Skeletal muscle satellite cell (primary cell): ENCODE data around the gene MAGI2.

Source experiments
- H3K27me3 ChIP-seq: 2 replicates; pipeline ENCODE4 v1.7.0; 2013; ENCODE audit warnings: low read length; ENCODE audit not compliant: control insufficient read depth, insufficient read depth
- H3K36me3 ChIP-seq: 2 replicates; pipeline ENCODE4 v1.7.0; 2013; ENCODE audit warnings: mild to moderate bottlenecking, control low read depth, low read length; ENCODE audit not compliant: insufficient read depth
- H3K4me1 ChIP-seq: 2 replicates; pipeline ENCODE4 v1.7.0; 2013; ENCODE audit warnings: low read length; ENCODE audit not compliant: control insufficient read depth, insufficient read depth
- H3K4me2 ChIP-seq: 2 replicates; pipeline ENCODE4 v1.7.0; 2013; ENCODE audit warnings: mild to moderate bottlenecking, low read length
- H3K4me3 ChIP-seq: 2 replicates; pipeline ENCODE4 v1.7.0; 2013; ENCODE audit warnings: low read length
- H3K9ac ChIP-seq: 2 replicates; pipeline ENCODE4 v1.7.0; 2013; ENCODE audit warnings: mild to moderate bottlenecking, low read depth, low read length, moderate library complexity
- H3K9me3 ChIP-seq: replicated peaks from 2 replicates; pipeline ENCODE4 v1.7.0; 2013; ENCODE audit warnings: mild to moderate bottlenecking, control low read depth, low read length

The MAGI2 gene

DNA sequence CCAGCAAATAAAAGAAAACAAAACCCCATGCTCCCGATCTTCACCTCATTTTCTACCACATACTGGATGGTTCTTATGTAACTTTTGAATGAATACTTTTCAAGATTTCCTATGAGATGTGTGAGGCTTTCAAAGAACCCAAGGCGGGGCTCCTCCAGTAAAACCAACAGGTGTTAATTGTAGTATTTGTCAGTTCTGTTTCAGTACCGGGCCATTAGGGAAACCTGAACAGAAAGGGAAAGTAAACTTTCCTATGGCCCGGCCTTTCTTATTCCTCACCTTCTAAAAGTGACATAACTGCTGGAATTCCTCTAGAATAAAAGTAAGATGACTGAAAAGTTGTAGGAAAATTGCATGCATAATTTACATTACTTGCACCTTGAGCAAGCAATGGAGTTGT lies 672.9 kb downstream of the MAGI2 start:
- peaks cover 11% of the 10 kb centered on the region for H3K4me1 ChIP-seq
- H3K9me3 ChIP-seq, result no peaks in the 10 kb centered on the region
- H3K9ac ChIP-seq, result no peak overlapping the region
- H3K36me3 ChIP-seq, result no peaks in the 10 kb centered on the region
- H3K4me3 ChIP-seq, result no peak overlapping the region
- H3K27me3 ChIP-seq, result no peaks in the 10 kb centered on the region
- no peak overlapping the region for H3K4me2 ChIP-seq

DNA sequence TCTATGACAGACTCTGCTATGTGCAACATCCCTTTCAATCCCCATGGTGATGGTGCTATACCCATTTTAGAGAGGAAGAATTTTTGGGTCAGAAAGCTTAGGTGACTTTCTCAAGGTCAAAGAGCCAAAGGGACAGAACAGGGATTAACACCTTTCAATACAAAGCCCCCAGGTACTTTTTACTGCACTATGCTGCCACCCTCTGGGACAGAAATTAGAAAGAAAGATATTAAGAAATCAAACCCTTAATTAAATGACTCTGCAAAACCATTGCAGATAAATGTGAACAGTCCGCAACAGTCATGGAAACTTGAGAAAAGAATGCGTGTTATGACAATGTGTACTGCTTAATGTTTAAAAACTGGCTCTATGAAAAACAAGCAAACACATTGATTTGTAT lies 673.7 kb downstream of the MAGI2 start:
- H3K4me3 ChIP-seq, result no peak overlapping the region
- H3K4me2 ChIP-seq, result no peak overlapping the region
- H3K27me3 ChIP-seq, result no peaks in the 10 kb centered on the region
- H3K9me3 ChIP-seq, result no peaks in the 10 kb centered on the region
- no peaks in the 10 kb centered on the region for H3K36me3 ChIP-seq
- H3K9ac ChIP-seq, result no peak overlapping the region
- H3K4me1 ChIP-seq, result peaks cover 11% of the 10 kb centered on the region

DNA sequence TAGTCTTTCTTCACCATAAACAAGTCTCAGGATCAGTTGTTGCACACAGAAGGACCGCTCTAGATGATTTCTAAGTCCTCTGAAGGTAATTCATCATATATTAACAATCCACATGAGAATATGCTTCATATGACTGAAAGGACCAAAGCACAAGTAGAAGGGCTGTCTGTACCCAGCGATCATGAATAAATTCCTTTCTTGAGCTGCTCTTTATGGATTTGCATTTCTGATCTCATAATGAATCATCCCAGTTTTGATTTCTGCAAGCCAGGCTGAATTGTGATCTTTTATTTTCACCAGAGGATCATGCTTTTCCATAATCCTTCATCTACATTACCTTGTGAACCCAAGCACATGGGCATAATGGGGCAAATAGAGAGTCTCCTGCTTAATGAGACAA lies 675.6 kb downstream of the MAGI2 start:
- Histone ChIP-seq H3K36me3 (no peaks in the 10 kb centered on the region), H3K9ac (no peak overlapping the region), H3K4me1 (peaks cover 11% of the 10 kb centered on the region), H3K4me2 (no peak overlapping the region), H3K9me3 (no peaks in the 10 kb centered on the region), H3K4me3 (no peak overlapping the region), H3K27me3 (no peaks in the 10 kb centered on the region)

DNA sequence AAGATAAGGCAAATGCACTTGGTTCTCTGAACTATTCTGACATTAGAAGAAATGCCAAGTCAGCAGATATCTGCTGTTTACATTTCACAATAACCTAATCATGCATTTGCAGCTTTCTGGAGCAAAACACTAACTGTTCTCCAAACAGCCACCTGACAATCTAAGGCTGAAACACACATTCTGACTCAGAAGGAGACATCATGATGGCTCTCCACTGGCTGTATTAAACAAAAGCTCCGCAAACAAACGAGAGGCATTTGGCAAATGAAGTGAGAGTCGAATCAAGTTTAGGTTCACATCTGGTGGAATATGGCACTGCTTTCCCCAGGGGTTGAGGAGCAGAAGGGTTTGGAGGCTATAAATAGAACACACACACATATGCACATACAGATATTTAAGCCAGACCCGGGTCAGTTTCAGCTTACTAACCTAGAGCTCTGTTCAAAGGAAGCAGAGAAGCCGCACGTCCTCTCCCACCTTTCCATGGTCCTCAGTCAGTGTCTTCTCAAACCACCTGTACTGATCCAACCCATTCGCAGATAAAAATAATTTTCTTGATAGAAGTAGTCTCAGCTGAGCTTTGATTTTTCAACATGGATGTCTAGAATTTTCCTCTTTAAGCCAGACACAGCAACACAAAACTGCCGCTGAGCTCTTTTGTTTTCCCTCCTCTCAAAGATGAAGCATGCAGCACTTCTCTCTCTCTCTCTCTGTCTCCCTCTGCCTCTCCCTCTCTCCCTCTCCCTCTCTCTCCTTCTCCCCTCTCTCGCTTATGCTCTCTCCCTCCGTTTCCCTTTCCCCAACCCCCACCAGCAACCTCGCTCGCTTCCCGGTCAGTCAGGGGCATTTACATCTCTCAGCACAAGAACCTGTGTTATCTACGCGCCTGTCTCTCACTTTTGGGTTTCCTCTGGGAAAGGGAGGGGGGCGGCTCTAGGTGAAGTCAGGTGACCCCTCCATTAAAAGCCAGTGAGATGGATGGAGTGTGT lies 682.8 kb downstream of the MAGI2 start:
- peak overlapping the region; percentile 11 for H3K4me3 ChIP-seq
- H3K27me3 ChIP-seq, result no peaks in the 10 kb centered on the region
- peaks cover 12% of the 10 kb centered on the region for H3K4me1 ChIP-seq
- no peak overlapping the region for H3K9ac ChIP-seq
- H3K9me3 ChIP-seq, result no peaks in the 10 kb centered on the region
- H3K4me2 ChIP-seq, result peak overlapping the region; percentile 77
- H3K36me3 ChIP-seq, result no peaks in the 10 kb centered on the region

DNA sequence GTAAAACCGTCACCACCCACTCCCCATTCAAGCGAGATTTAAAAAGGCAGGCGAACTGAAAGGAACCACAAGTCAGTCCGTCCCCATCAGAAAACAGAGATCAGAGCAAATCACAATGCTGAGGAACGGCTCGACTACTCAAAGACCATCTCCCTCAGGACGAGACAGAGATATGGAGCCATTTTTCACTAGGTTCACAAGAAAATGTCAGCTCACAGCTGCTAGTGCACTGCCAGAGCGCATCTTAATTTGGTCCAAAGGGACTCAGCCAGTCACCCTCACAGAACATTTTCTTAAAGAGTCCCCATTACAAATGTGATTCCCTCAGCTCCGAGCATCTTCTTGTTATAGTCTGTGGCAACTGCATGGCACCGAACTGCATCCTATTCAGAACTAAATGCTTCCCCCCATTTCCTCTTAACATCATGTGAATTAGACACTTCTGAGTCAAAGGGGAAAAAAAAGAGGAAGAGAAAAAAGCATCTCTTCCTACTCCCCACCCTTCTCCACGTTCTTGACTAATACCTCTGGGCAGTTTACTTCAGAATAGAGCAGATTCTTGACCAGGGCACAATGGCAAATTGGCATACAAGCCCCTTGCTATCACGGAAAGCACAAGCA lies 683.9 kb downstream of the MAGI2 start:
- no peaks in the 10 kb centered on the region for H3K27me3 ChIP-seq
- no peaks in the 10 kb centered on the region for H3K9me3 ChIP-seq
- no peaks in the 10 kb centered on the region for H3K36me3 ChIP-seq
- peak overlapping the region; percentile 60 for H3K4me3 ChIP-seq
- peak overlapping the region; percentile 34 for H3K9ac ChIP-seq
- H3K4me1 ChIP-seq, result peaks cover 12% of the 10 kb centered on the region
- peak overlapping the region; percentile 77 for H3K4me2 ChIP-seq

DNA sequence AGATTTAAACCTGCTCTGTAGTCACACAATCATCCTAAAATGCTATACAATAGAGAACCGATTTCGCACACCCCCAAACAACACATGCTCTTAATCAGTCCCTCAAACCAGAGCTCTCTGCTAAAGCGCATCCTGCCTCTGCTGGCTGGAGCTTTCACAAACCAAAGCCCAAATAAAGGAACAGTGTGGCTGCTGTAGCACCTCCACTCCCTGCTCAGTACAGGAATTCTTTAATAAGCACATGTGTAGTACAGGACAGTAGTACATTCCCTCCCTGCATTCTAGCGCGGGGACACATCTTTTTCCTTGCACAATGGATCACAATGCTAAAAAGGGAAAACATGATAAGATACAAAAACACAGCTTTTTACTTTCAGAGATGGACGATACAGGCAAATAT lies 684.6 kb downstream of the MAGI2 start:
- H3K36me3 ChIP-seq, result no peaks in the 10 kb centered on the region
- H3K4me3 ChIP-seq, result peak overlapping the region; percentile 60
- peaks cover 12% of the 10 kb centered on the region for H3K4me1 ChIP-seq
- no peaks in the 10 kb centered on the region for H3K9me3 ChIP-seq
- peak overlapping the region; percentile 77 for H3K4me2 ChIP-seq
- H3K27me3 ChIP-seq, result no peaks in the 10 kb centered on the region
- H3K9ac ChIP-seq, result no peak overlapping the region

DNA sequence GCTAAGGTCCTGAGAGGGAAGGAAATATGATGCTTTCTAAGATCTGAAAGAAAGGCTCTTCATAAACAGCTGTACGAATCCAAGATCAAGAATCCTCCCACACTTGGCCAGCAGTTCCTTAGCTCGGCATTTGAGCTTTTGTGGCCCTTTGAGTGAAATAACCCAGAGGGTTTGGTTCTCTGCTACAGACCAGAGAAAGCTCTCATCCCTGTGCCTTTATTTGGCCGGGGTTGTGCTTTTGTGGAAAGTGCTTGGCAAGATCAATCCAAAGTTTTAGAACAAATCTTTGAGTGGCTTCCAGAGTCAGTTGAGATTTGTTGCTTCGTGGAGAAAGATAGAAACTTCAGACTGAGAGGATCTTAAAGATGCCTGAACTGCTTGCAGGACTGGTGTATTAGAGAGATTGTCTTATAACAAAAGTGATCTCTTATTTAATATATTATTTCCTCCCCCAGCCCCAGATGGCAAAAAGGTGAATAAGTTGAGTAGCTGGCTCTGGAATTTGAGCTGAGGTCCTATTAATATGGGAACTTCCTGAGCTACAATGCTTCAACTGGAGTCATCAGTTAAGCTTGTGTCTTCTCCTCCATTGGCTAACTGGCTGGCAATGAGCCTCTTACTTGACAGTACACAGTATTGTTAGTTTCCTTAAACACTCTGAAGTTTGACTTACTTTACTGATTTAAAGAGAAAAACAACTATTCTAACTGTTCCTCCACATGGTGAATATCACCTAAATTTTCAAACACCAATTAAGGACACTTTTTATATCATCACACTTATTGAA lies 687.3 kb downstream of the MAGI2 start:
- no peak overlapping the region for H3K4me2 ChIP-seq
- H3K4me1 ChIP-seq, result peaks cover 12% of the 10 kb centered on the region
- no peaks in the 10 kb centered on the region for H3K9me3 ChIP-seq
- no peaks in the 10 kb centered on the region for H3K36me3 ChIP-seq
- H3K27me3 ChIP-seq, result no peaks in the 10 kb centered on the region
- no peak overlapping the region for H3K9ac ChIP-seq
- H3K4me3 ChIP-seq, result no peak overlapping the region

DNA sequence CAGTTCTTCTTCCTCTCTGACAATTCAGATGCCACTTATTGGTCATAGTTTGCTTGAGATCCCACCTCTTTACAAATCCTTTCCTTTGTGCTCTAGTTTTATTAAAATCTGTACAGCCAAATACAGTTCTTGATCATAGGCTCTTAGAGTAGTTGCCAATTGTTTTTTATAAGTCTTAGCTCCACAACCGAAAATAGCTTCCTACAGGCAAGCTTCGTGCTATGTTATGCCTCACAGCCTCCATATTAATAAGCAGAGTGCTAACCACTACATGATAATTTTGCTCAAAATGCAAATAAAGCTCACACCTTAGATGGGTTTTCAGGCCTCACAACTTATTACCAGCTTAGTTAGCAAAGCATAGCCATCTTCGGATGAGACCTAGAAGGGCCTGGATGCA lies 688.9 kb downstream of the MAGI2 start:
- Histone ChIP-seq H3K4me1 (peaks cover 2% of the 10 kb centered on the region), H3K9ac (no peak overlapping the region), H3K4me3 (no peak overlapping the region), H3K27me3 (no peaks in the 10 kb centered on the region), H3K9me3 (no peaks in the 10 kb centered on the region), H3K36me3 (no peaks in the 10 kb centered on the region), H3K4me2 (no peak overlapping the region)

DNA sequence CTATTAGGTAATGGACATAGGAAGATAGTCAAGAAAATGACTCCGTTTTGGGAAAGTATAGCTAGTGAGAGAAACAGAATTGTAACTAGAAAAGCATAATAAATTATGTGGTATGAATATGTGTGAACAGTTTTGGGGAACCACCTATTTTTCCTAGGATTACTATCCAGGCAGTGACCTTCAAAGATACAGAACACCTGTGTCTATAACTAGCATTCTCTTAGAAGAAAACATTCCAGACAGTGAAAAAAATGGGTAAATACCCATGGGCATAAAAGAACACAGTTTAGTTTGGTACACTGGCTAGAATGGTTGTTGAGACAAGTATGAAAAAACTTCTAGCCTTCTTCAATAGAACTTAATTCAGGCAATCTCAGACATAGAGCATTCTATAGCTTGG lies 690.8 kb downstream of the MAGI2 start:
- no peaks in the 10 kb centered on the region for H3K9me3 ChIP-seq
- H3K4me3 ChIP-seq, result no peak overlapping the region
- no peaks in the 10 kb centered on the region for H3K36me3 ChIP-seq
- H3K27me3 ChIP-seq, result no peaks in the 10 kb centered on the region
- no peak overlapping the region for H3K4me2 ChIP-seq
- H3K9ac ChIP-seq, result no peak overlapping the region
- no peaks in the 10 kb centered on the region for H3K4me1 ChIP-seq

DNA sequence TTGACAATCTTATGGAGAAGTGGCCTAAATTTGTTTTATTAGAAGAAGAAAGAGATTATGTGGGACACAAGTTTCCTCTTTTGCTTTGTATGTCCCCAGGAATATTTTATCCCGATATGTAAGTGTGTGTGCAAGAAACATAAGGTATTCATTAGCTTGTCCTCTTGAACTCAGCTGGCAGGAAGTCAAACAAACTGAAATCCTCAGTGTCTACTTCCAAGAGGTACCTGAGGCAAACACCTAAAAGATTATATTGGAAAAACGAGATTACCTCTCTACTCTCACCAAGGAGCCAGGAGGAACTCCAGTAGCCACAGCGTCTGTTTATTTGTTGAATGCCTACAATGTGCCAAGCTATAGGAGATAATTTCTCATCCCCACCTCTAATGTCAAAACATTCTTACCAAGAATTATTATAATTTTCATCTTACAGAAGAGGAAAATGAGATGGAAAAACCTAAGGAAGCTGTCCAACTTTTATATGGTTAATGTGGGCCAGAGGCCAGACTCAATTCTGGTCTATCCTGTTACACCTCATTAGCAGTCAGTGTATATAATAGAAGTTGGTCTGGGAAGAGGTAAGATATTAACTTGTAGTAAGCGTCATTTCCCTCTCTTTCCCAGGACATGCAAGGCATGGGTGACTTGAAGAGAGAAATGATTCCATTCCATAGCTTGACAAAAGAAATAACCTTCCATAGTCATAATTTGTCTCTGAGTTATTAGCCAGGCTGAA lies 692.7 kb downstream of the MAGI2 start:
- Histone ChIP-seq H3K4me1 (no peaks in the 10 kb centered on the region), H3K27me3 (no peaks in the 10 kb centered on the region), H3K4me3 (no peak overlapping the region), H3K9me3 (no peaks in the 10 kb centered on the region), H3K4me2 (no peak overlapping the region), H3K36me3 (no peaks in the 10 kb centered on the region), H3K9ac (no peak overlapping the region)

DNA sequence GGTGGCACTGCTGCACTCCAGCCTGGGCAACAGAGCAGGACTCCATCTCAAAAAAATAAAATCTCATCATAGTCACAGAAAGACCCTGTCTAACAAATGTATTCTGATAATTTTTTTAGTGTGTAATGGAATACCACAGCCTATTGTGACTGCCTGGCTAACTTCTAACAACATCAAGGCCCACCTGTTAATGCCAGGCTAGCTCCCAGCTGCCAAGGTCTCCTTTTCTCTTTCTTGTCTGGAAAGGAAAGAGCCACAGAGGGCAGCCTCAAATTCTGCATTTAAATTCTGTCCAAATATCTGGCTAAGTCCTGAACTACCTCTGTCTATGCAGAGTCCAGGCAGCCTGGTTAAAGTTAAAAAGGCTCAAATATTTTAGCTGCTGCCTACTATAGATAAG lies 700.9 kb downstream of the MAGI2 start:
- no peaks in the 10 kb centered on the region for H3K36me3 ChIP-seq
- no peak overlapping the region for H3K9ac ChIP-seq
- no peaks in the 10 kb centered on the region for H3K4me1 ChIP-seq
- no peak overlapping the region for H3K4me3 ChIP-seq
- H3K9me3 ChIP-seq, result no peaks in the 10 kb centered on the region
- no peak overlapping the region for H3K4me2 ChIP-seq
- no peaks in the 10 kb centered on the region for H3K27me3 ChIP-seq
